ENCODE measurements around the gene TP53I13. TPM values are rescaled to one million over a fixed set of nuclear protein-coding genes. Genes with fewer than 3 reads are reported as not detected.

TP53I13 gene
- total RNA-seq, 1 donor from 2014 or later = 31.7 TPM

- no peak for FAIRE-seq
- H3K27ac Mint-ChIP-seq (ENCODE audit: unreplicated experiment) = no peak overlapping the region
- Histone ChIP-seq H3K36me3 (ENCODE audit: insufficient read depth, low read length) (no peaks in the 10 kb centered on the region), H4K20me1 (ENCODE audit: insufficient read depth, low read length) (peaks cover 35% of the 10 kb centered on the region), H3K27ac (ENCODE audit: low read depth, low read length) (no peak overlapping the region), H3K4me3 (ENCODE audit: insufficient read depth, low read depth, low read length) (no peak overlapping the region), H3K79me2 (ENCODE audit: insufficient read depth, low read length) (no peaks in the 10 kb centered on the region), H2AFZ (ENCODE audit: low read depth, low read length) (no peak overlapping the region), H3K4me1 (ENCODE audit: insufficient read depth, low read length) (peaks cover 22% of the 10 kb centered on the region), H3K9ac (ENCODE audit: low read length) (no peak overlapping the region), H3K4me2 (ENCODE audit: low read length) (no peak overlapping the region), H3K9me3 (ENCODE audit: insufficient read depth, low read depth, low read length) (no peaks in the 10 kb centered on the region), H3K27me3 (ENCODE audit: insufficient read depth, low read length) (no peaks in the 10 kb centered on the region)
- DNase-seq (ENCODE audit: low read depth) = no peak
- no peak overlapping the region for H3K4me3 Mint-ChIP-seq (ENCODE audit: unreplicated experiment)
- TF ChIP-seq EZH2 (IDR thresholded peaks at IDR 0.05; ENCODE audit: insufficient read depth, low read length) = no peak
- TF ChIP-seq CTCF (IDR thresholded peaks at IDR 0.05; ENCODE audit: insufficient read depth, low read depth, low read length) = no peak
- H3K9me3 Mint-ChIP-seq (ENCODE audit: unreplicated experiment) = no peaks in the 10 kb centered on the region
- H3K36me3 Mint-ChIP-seq (ENCODE audit: low read depth, unreplicated experiment) = peaks cover 16% of the 10 kb centered on the region
- H3K27me3 Mint-ChIP-seq (ENCODE audit: low read depth, unreplicated experiment) = peaks cover 2% of the 10 kb centered on the region
- H3K4me1 Mint-ChIP-seq (ENCODE audit: low read depth, unreplicated experiment) = peaks cover 7% of the 10 kb centered on the region
Observed at GRCh38 chr17:29573871-29574731, 5.6 kb downstream of the TP53I13 start.

GRCh38 chr17:29574732-29575510, 6.4 kb downstream of the TP53I13 start:
- H3K4me3 Mint-ChIP-seq (ENCODE audit: unreplicated experiment) = no peak overlapping the region
- TF ChIP-seq EZH2 (IDR thresholded peaks at IDR 0.05; ENCODE audit: insufficient read depth, low read length) = no peak
- no peak for TF ChIP-seq CTCF (IDR thresholded peaks at IDR 0.05; ENCODE audit: insufficient read depth, low read depth, low read length)
- FAIRE-seq (no peak), DNase-seq (ENCODE audit: low read depth) (no peak)
- H3K9me3 Mint-ChIP-seq (ENCODE audit: unreplicated experiment) = no peaks in the 10 kb centered on the region
- no peak overlapping the region for H3K4me3 ChIP-seq (ENCODE audit: insufficient read depth, low read depth, low read length)
- H2AFZ ChIP-seq (ENCODE audit: low read depth, low read length) = no peak overlapping the region
- H3K27ac Mint-ChIP-seq (ENCODE audit: unreplicated experiment) = no peak overlapping the region
- H3K79me2 ChIP-seq (ENCODE audit: insufficient read depth, low read length) = no peaks in the 10 kb centered on the region
- peaks cover 37% of the 10 kb centered on the region for H4K20me1 ChIP-seq (ENCODE audit: insufficient read depth, low read length)
- H3K4me1 Mint-ChIP-seq (ENCODE audit: low read depth, unreplicated experiment) = peaks cover 4% of the 10 kb centered on the region
- H3K9me3 ChIP-seq (ENCODE audit: insufficient read depth, low read depth, low read length) = no peaks in the 10 kb centered on the region
- H3K27me3 Mint-ChIP-seq (ENCODE audit: low read depth, unreplicated experiment) = peaks cover 2% of the 10 kb centered on the region
- no peak overlapping the region for H3K4me2 ChIP-seq (ENCODE audit: low read length)
- no peaks in the 10 kb centered on the region for H3K27me3 ChIP-seq (ENCODE audit: insufficient read depth, low read length)
- peaks cover 15% of the 10 kb centered on the region for H3K4me1 ChIP-seq (ENCODE audit: insufficient read depth, low read length)
- H3K36me3 Mint-ChIP-seq (ENCODE audit: low read depth, unreplicated experiment) = peaks cover 19% of the 10 kb centered on the region
- no peak overlapping the region for H3K27ac ChIP-seq (ENCODE audit: low read depth, low read length)
- no peak overlapping the region for H3K9ac ChIP-seq (ENCODE audit: low read length)
- H3K36me3 ChIP-seq (ENCODE audit: insufficient read depth, low read length) = peaks cover 2% of the 10 kb centered on the region

All from astrocyte (in vitro differentiated cells and primary cell).